Osteocyte (in vitro differentiated cells): ENCODE data around the gene SNX11. TPM values are rescaled to one million over a fixed set of nuclear protein-coding genes. Genes with fewer than 3 reads are reported as not detected.

Experiments
- DNase-seq: peaks from one replicate; pipeline ENCODE4 v3.0.0; 2021; ENCODE audit warnings: mixed read lengths; ENCODE audit not compliant: unreplicated experiment; ENCODE audit errors: extremely low spot score
- H3K27ac Mint-ChIP-seq: one replicate; pipeline ENCODE4 v1.8.0; 2021; ENCODE audit warnings: mild to moderate bottlenecking, mixed read lengths; ENCODE audit not compliant: unreplicated experiment
- H3K27me3 Mint-ChIP-seq: one replicate; pipeline ENCODE4 v1.8.0; 2021; ENCODE audit warnings: mixed read lengths; ENCODE audit not compliant: unreplicated experiment
- H3K36me3 Mint-ChIP-seq: one replicate; pipeline ENCODE4 v1.8.0; 2021; ENCODE audit warnings: mixed read lengths; ENCODE audit not compliant: unreplicated experiment
- H3K4me1 Mint-ChIP-seq: one replicate; pipeline ENCODE4 v1.8.0; 2021; ENCODE audit warnings: mixed read lengths; ENCODE audit not compliant: unreplicated experiment
- H3K4me3 Mint-ChIP-seq: one replicate; pipeline ENCODE4 v1.8.0; 2021; ENCODE audit warnings: mild to moderate bottlenecking, moderate library complexity, mixed read lengths; ENCODE audit not compliant: unreplicated experiment
- H3K9me3 Mint-ChIP-seq: one replicate; pipeline ENCODE4 v1.8.0; 2021; ENCODE audit warnings: mixed read lengths; ENCODE audit not compliant: unreplicated experiment
- total RNA-seq: library from RNA; stranded (reverse); gene quantifications from 2 replicates; pipeline ENCODE4 v1.2.1, GENCODE V29; 2021
- TF ChIP-seq, protein P1 (sequence below): fragments of 200-600 bp; sonication (generic); IDR thresholded peaks from 2 replicates; pipeline ENCODE4 v1.5.0; 2021; ENCODE audit warnings: antibody characterized with exemption, mild to moderate bottlenecking, moderate library complexity

Gene SNX11
- total RNA-seq, 1 donor from 2014 or later, result 18.3 TPM

DNA sequence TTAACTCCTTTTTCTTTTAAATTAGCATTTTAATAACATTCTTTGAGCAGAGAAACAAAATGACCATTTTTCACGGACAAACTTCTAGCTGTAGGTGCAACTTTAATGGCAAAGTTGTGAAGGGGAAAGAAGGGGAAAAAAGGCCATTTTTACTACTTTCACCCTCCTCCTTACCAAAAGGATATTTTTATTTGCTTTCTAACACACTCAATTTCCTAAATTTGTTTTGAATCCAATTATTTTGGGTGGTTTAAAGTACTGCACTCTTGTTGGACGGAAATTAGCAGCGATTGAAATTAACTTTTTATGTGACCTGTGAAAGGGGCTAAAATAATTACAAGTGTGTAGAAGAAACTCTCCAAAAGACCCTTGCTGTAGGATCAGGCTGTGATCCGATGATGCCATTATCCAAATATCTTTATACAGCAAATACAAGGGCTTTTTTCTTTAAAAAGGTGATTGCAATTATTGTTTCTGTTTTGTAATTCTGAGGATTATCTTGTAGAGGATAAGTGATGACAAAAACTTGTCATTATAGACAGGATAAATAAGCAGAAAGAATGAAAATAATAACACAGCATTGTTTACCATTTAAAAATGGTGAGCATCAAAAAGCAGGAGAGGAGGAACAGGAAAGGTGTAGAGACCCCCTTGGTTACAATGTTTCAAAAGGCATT lies 42.4 kb downstream of the SNX11 start:
- no peaks in the 10 kb centered on the region for H3K9me3 Mint-ChIP-seq
- no peak overlapping the region for H3K27ac Mint-ChIP-seq
- peaks cover 88% of the 10 kb centered on the region for H3K27me3 Mint-ChIP-seq
- H3K36me3 Mint-ChIP-seq, result no peaks in the 10 kb centered on the region
- H3K4me3 Mint-ChIP-seq, result no peak overlapping the region
- DNase-seq, result no peak
- TF ChIP-seq, protein P1, sequence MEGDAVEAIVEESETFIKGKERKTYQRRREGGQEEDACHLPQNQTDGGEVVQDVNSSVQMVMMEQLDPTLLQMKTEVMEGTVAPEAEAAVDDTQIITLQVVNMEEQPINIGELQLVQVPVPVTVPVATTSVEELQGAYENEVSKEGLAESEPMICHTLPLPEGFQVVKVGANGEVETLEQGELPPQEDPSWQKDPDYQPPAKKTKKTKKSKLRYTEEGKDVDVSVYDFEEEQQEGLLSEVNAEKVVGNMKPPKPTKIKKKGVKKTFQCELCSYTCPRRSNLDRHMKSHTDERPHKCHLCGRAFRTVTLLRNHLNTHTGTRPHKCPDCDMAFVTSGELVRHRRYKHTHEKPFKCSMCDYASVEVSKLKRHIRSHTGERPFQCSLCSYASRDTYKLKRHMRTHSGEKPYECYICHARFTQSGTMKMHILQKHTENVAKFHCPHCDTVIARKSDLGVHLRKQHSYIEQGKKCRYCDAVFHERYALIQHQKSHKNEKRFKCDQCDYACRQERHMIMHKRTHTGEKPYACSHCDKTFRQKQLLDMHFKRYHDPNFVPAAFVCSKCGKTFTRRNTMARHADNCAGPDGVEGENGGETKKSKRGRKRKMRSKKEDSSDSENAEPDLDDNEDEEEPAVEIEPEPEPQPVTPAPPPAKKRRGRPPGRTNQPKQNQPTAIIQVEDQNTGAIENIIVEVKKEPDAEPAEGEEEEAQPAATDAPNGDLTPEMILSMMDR, result no peak
- H3K4me1 Mint-ChIP-seq, result no peaks in the 10 kb centered on the region

DNA sequence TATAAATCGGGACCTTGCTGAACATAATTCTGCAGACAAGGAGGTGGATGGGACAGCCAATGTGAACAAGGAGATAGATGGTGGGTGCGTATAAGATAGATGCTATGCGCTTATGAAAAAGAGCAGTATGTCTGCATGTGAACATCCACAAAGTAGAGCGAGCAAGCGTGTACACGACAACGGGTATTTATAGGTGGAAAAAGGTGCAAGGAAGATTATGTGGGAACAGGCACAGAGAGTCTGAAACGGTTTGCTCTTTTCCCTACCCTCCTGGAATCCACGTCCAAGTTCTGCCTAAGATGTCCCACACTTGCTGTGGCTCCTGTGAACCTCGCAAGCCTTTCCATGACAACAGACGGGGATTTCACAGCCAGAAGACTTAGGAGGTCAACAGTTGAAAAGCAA lies 43.0 kb downstream of the SNX11 start:
- Mint-ChIP-seq H3K27ac (no peak overlapping the region), H3K36me3 (no peaks in the 10 kb centered on the region), H3K4me1 (no peaks in the 10 kb centered on the region), H3K9me3 (no peaks in the 10 kb centered on the region), H3K4me3 (no peak overlapping the region), H3K27me3 (peaks cover 82% of the 10 kb centered on the region)
- no peak for DNase-seq
- TF ChIP-seq, protein P1, result no peak

DNA sequence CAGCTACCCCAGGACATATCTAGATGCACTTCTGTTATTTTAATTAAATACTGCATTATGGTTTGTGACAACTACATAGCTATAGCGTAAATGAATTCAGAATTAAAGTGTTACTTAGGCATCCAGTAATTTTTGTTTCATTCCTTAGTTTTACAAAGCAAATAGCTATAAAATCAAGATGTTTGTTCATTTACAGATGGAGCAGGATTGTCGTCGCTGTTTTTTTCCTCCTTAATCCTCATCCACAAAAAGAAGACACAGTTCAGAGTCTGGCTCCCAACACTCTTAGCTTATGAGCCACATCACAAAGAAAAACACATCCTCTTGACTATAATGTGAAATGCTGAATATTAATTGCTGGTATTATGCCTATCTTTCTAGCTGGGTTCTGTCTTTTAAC lies 43.7 kb downstream of the SNX11 start:
- Mint-ChIP-seq H3K4me3 (no peak overlapping the region), H3K27ac (no peak overlapping the region), H3K36me3 (no peaks in the 10 kb centered on the region), H3K9me3 (no peaks in the 10 kb centered on the region), H3K4me1 (no peaks in the 10 kb centered on the region), H3K27me3 (peaks cover 83% of the 10 kb centered on the region)
- TF ChIP-seq, protein P1, result no peak
- no peak for DNase-seq

DNA sequence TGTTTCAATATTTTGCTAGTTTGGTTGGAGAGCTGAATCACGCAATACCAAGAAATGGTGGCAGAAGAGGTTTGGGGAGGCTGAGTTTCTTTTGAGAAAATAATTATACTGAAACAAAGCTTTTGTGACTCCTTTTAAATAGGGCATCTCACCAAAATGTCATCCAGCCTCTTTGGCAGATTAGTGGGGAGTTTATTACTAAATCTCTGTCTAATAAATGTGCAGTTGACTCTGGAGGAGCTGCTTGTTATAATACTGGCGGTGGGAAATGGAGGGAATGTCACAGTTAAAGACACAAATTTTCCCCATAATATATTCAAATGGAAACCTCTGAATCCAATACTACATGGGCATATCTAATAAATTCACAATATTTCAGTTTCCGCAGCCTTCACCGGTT lies 44.7 kb downstream of the SNX11 start:
- DNase-seq, result no peak
- H3K27me3 Mint-ChIP-seq, result peaks cover 80% of the 10 kb centered on the region
- H3K27ac Mint-ChIP-seq, result no peak overlapping the region
- no peaks in the 10 kb centered on the region for H3K4me1 Mint-ChIP-seq
- H3K4me3 Mint-ChIP-seq, result no peak overlapping the region
- H3K36me3 Mint-ChIP-seq, result no peaks in the 10 kb centered on the region
- H3K9me3 Mint-ChIP-seq, result no peaks in the 10 kb centered on the region
- TF ChIP-seq, protein P1, result no peak

DNA sequence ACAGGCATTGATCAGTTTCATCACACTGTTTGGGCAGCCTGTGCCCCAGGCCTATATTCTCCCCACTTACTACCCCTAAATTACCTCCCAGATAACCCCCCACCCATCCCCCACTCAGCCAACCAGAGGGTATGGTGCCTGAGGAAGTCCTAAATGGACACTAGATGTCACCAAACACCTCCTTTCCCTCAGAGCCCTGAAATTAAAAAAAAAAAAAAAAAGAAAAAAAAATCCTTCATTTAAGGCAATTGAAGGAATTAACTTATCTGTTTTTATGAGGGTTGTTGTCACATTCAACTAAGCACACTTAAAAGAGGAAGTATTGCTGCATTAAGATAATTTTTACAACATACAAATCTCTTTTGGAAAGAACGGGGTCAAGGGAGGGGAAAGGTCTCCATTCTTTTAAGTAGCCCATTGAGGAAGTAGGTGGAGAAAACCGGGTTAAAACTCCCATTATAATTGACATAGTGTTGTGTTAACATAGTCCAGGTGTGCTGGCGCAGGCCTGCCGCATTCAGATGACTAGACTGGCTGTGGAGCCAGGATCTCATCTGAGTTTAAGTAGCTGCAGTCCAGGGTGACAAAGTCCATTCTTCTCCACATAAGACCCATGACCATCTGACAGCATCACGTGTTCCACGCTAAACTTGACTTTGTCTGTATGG lies 46.3 kb downstream of the SNX11 start:
- Mint-ChIP-seq H3K27me3 (peaks cover 65% of the 10 kb centered on the region), H3K27ac (no peak overlapping the region), H3K9me3 (no peaks in the 10 kb centered on the region), H3K4me1 (no peaks in the 10 kb centered on the region), H3K4me3 (no peak overlapping the region), H3K36me3 (no peaks in the 10 kb centered on the region)
- DNase-seq, result no peak
- TF ChIP-seq, protein P1, result peak; percentile 70
